Right lung (tissue), 5 donors: Measurements from ENCODE around the gene DNAJB6. TPM values are rescaled to one million over a fixed set of nuclear protein-coding genes. Genes with fewer than 3 reads are reported as not detected.

Experiments
- DNase-seq, 2 donors: peaks; one replicate each; pipeline ENCODE4 v3.0.0-alpha.2; 2013
- polyA plus RNA-seq, 5 donors: library from polyadenylated mRNA; unstranded; fragments of 120-200 nt; gene quantifications; one replicate each; pipeline versions ENCODE4 v1.2.1 to v1.2.3, GENCODE V29; 2013; ENCODE audit warnings: inconsistent platforms in 1 of 5, low replicate concordance in 1 of 5; ENCODE audit not compliant: insufficient read length in 5 of 5, insufficient read depth in 1 of 5

The DNAJB6 gene
- polyA plus RNA-seq, 5 donors, result 128 to 154 (median 140) TPM

DNA sequence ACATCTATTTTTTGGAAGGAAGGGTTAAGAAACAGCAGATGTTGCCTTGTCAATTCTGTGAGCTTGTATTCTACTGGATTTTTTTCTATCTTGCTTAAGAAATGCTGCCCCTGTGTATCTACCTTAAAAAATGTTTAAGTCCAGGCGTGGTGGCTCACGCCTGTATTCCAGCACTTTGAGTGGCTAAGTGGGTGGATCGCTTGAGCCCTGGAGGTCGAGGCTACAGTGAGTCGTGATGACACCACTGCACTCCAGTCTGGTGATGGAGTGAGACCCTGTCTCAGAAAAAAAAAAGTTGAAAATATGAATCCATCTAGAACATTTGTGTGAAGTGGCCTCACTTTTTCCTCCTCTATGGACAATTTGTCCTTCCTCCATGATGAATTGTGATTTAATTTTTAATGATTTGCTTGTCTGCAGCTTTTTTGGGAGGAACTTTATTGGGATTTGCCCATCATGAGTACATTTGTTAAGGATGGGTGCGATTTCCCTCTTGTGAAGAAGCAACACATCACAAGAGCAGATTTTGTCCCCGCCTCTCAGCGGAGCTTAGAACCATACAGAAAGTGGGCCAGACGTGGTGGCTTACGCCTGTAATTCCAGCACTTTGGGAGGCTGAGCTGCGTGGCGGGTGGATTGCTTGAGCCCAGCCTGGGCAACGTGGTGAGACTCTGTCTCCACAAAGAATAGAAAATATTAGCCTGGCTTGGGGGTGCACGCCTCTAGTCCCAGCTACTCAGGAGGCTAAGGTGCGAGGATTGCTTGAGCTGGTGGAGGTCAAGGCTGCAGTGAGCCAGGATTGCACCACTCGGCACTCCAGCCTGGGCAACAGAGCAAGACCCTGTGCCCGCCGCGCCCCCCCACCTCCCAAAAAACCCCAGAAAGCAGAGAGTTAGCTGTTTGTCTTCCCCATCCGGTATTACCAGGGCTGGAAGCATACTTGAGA lies 57.7 kb downstream of the DNAJB6 start:
- no peak for DNase-seq

- no peak for DNase-seq
Measured at GRCh38 chr7:157395206-157395605, 58.4 kb downstream of the DNAJB6 start.

DNA sequence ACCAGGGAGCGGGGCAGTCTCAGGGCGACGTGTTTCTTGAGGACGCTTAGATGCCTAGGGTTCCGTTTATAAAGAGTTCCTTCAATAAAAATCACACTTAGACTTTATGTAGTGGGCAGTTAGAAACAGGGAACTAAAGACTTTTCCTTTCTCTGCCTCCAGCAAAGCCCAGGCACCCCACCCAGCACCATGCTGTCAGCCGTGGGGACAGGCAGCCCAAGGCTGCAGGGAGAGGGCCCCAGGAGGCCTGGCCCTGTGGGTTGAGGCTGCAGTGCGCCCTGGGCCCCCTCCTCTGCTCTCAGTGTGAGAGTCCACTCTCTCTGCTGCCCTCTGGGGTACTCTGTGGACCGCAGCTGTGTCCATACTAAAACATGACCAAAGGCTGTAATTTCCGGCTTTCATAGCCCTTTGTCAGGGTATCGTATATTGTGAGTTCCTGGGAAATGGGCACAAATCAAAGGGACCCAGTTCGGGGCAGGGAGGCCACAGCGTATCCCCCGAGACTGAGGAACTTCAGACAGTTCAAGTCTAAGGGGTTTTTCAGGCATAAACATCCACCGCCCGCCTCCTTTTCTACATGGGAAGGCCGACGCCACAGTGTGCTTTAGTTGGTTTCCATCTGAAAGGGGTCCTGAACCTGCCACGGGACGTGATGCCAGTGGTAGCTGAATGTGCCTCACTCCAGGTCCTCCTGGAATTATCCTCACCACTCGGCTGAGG lies 59.7 kb downstream of the DNAJB6 start:
- DNase-seq, result no peak

GRCh38 chr7:157397036-157397720 lies 60.4 kb downstream of the DNAJB6 start:
- DNase-seq, result peak in 1 of 2 donors; percentile 5

DNA sequence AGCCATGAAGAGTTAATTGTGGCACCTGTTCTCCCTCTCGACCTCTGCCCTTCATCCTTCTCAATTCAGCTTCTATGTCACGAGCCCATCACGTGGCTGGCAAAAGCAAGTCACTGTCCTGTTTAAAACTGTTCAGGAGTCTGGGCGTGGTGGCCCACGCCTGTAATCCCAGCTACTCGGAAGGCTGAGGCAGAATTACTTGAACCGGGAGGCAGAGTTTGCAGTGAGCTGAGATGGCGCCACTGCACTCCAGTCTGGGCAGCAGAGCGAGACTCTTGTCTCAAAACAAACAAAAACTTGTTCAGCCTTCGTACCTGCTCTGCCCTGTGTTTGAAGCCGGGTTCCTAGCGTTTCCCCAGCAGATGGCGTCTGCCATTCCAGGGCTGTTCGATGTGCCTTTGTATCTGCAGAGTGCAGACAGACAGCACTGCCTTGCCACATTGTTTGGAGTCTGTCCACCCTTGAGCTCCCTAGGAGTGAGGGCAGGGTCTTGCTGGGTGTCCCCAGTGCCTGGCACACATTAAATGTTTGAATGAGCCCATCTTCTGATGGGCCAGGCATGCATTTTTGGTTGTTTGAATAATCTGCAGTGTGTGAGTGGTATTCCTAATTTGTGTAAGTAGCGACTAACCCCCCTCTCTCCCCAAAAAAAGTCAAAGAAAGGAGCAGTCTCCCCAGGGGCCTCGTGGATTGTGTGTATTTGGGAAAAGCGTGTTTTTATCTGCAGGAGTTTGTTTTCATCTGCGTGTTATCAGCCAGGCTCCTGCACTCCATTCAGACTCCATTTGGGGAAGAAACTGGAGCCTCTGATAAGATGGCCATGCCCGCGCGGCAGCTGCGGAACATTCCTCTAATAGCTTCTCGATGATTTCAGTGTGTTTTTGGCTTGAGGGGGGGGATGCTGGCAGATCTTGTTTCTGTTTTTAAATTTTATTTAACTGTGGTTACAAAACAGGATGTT lies 61.2 kb downstream of the DNAJB6 start:
- peak; percentile 31 to 47 for DNase-seq

GRCh38 chr7:157399086-157399687 lies 62.4 kb downstream of the DNAJB6 start:
- no peak for DNase-seq

DNA sequence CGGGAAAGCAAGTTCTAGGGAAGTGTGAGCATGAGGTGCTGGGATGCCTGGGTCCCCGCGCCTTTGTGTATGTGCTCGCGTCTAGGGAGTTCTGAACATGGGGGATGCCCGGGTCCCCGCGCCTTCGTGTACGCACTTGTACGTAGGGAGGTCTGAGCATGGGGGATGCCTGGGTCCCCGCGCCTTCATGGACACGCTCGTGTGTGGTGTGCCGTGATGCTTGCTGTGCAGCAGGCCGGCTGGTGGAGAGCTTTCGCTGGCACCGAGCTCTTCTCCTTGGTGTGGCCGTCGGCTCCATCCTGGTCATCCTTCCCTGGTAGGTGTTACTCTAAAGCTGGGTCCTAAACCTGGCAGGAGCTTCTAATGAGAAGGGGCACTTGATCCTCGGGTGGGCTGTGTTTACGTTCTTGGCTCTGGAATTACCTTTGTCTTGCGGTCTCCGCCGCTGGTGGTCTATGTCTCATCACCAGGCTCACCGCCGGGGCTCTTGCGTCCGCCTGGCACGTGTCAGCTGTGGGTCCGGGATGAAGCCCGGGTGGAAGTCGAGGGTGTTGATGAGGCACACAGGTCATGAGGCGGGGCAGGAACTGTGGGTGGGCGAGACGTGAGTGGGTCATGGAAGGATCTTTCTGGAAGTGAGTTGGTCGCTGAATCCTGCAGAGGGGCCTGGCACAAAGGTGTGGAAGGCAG lies 63.5 kb downstream of the DNAJB6 start:
- DNase-seq, result no peak

- no peak for DNase-seq
Measured at GRCh38 chr7:157401567-157402387, 65.0 kb downstream of the DNAJB6 start.

DNA sequence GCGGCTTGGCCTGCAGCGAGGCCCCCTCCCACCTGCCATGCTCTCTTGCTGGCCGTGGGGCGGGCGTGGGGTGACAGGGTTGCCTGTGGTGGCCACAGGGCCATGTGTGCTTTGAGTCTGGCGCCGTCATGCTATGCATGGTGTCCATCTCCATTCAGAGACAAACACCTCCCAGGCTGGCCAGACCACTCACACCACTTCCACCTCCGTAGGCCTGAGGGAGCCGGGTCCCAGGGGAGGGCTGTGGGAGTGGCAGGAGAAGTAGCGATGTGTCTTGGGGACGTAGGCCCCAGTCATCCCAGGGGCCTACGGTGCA lies 65.5 kb downstream of the DNAJB6 start:
- DNase-seq, result no peak

GRCh38 chr7:157402911-157403534 lies 66.2 kb downstream of the DNAJB6 start:
- no peak for DNase-seq

DNA sequence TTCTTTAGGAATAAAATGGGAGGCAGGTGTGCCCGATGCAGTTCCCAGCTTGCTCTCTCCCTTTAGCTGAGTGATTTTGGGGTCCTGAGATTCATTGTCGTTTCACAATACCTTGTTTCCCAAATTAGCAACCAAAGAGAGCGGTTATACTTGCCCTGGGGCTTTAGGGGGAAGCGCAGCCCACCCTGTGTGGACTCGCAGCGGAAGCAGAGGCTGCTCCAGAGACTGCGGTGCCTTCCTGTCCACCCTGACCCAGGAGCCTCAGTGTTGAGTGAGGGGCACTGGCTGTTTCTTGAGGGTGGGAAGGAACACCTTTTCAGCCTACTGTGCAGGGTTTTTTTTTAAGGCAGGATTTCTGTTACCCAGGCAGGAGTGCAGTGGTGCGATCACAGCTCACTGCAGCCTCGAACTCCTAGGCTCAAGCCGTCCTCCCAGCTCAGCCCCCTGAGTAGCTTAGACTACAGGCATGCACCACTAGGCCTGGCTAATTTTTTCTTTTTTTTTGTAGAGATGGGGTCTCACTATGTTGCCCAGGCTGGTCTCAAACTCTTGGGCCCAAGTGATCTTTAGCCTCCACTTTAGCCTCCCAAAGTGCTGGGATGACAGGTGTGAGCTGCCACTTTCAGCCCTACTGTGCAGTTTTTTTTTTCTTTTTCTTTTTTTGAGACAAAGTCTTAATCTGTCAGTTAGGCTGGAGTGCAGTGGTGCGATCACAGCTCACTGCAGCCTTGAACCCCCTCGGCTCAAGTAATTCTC lies 67.0 kb downstream of the DNAJB6 start:
- DNase-seq, result no peak

GRCh38 chr7:157404845-157405481 lies 68.2 kb downstream of the DNAJB6 start:
- no peak for DNase-seq

GRCh38 chr7:157405501-157405900 lies 68.7 kb downstream of the DNAJB6 start:
- DNase-seq, result no peak

DNA sequence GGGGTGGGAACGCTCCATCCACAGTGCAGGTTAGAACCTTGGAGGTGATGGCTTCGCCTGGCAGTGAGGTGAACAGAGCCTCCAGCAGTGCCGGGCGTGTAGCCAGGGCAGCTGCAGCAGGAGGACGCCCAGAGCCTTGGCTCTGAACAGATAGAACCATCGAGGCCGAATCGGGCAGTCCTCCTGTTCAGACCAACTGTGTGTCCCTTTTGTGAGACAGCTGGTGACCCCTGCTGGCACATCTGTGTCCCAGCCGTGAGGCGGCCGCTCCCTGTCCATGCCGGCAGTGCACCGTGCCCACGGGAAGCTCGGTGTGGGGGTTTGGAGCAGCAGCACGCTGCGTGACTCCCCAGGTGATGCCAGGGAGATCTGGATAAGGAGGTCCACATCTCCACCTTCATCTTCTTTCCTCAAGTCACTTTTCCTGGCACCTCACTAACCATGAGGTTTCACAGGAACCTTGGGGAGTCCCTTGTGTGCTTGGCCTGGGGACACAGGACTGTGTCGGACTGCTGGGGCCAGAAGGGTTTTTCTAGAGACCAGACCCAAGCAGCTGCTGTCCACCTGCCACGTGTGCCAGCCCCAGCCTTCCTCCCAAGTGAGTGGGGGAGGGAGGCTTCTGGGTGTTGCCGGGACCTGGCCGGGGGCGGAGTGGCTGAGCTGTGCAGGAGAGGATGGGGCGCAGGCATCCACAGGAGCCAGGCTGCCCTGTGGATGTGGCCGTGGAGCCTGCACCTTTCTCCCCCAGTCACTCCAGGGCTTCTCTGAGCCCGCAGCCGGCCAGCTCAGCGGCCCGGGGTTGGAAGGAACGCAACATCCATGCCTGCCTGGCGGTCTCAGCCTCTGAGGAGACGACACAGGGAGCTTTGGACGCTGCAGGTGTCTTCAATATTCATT lies 69.4 kb downstream of the DNAJB6 start:
- DNase-seq, result no peak

- DNase-seq, result no peak
Measured at GRCh38 chr7:157406971-157407370, 70.2 kb downstream of the DNAJB6 start.

DNA sequence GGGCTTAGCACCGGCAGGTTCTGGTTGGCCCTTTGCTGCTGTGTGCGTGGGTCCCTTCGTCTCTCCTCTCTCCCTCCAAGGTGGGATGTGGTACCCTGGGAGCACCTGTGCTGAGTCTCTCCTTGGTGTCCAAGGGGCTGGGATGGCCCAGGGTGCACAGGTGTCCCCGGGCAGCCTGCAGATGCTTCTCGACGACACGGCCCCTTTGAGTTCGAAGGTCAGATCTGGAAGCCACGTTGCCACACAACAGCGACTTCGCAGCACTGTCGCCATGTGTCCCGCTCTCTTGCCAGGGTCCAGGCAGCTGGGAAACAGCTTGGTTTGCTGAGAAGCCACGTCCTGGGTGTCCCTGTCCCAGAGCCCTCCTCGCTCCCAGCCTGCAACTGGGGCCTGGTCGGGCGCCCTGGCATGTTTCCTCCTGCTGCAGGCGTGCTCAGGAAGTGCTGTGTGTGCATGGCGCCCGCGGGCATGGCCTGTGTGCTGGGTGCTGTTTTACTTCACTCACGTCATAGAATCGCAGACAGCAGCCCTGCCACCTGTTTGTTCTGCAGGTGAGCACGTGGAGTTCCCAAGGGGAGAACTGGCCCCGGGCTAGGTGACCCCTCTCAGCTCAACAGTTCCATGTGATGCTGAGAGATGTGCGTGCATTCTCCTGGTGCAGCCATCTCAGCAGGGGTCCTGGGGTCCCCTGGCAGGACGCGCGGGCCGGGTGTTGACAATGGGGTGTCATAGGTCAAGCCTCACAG lies 70.9 kb downstream of the DNAJB6 start:
- no peak for DNase-seq
